Stimulated activated CD8-positive, alpha-beta memory T cell treated with anti-CD3 and anti-CD28 coated beads, Interleukin-7, amount 100 ng/mL, for 1 hour (primary cell): Measurements from ENCODE around the gene NFE2L3.

Experiments used
- DNase-seq, 2 donors: peaks; one replicate each; pipeline ENCODE4 v3.0.0-alpha.2; 2020; ENCODE audit warnings: low read depth in 2 of 2

The NFE2L3 gene

GRCh38 chr7:26199301-26200037, 47.5 kb downstream of the NFE2L3 start:
- peak; percentile 30 to 43 for DNase-seq

DNA sequence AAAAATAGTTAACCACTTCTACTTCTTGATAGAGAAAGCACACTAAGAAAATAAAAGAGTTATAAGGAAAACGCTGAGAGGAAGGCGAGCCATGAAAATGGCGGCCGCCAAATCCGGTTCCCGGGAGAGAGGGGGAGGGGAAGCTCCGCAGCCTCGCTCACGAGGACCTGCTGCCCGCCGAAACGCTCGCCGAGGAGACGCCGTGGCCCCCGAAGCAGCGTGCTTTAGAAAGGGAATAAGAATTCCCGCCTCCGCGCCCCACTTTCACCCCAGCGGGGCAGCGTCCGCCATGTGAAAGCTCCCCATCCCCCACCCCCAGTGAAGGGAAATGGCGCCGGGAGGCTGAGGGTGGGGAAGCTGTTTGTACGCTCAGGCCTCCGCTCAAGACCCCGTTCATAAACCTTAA, 48.0 kb downstream of the NFE2L3 start:
- peak; percentile 49 to 57 for DNase-seq

GRCh38 chr7:26200444-26201246, 48.6 kb downstream of the NFE2L3 start, which contains the start of gene HNRNPA2B1:
HNRNPA2B1 (minus strand) TSS chr7:26200746; CDS start chr7:26200577, 169 bp downstream.
- peak; percentile 96 to 98 for DNase-seq

GRCh38 chr7:26201247-26202018, 49.4 kb downstream of the NFE2L3 start, which contains the start of gene CBX3:
CBX3 (plus strand) TSS chr7:26201745; CDS start chr7:26202999, 1,254 bp downstream.
- DNase-seq = peak; percentile 79 to 81

- peak in 1 of 2 donors; percentile 30 for DNase-seq
Measured at GRCh38 chr7:26202019-26202990, 50.3 kb downstream of the NFE2L3 start.

DNA sequence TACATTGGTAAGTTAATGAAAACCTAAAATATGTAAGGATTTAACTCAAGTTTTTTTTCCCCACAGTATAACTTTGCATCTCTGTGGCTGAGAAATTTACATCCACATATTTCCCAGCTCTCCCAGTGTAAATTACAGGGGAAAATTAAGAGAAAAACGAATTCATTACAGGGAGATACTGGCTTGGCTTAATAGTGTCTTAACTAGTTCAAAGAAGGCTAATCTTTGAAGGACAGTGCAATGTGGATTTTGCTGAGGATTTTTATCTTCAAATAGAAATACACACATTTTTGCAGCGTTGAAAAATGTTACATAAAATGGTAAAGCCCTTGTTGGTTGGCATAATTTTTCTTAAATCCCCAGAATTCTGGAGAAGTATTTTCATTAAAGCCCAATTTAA, 51.0 kb downstream of the NFE2L3 start:
- DNase-seq = no peak

- no peak for DNase-seq
Measured at GRCh38 chr7:26208040-26208439, 56.0 kb downstream of the NFE2L3 start.

GRCh38 chr7:26212921-26213718, 61.1 kb downstream of the NFE2L3 start:
- DNase-seq = no peak

- DNase-seq = no peak
Measured at GRCh38 chr7:26213807-26214515, 62.0 kb downstream of the NFE2L3 start.

GRCh38 chr7:26216049-26216448, 64.1 kb downstream of the NFE2L3 start:
- DNase-seq = no peak

DNA sequence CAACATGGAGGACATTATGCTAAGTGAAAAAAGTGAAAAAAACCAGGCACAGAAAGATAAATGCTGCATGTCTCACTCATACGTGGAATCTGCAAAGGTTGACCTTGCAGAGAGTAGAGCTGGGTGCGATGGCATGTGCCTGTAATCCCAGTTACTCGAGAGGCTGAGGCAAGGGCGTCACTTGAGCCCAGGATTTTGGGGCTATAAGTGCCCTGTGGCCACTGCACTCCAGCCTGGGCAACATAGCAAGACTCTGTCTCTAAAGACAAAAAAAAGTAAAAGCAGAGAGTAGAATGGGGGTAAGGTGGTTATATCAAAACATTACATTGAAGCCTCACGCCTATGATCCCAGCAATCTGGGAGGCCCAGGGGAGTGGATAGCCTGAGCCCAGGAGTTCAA, 72.4 kb downstream of the NFE2L3 start:
- no peak for DNase-seq

GRCh38 chr7:26227987-26228386, 76.0 kb downstream of the NFE2L3 start:
- no peak for DNase-seq

DNA sequence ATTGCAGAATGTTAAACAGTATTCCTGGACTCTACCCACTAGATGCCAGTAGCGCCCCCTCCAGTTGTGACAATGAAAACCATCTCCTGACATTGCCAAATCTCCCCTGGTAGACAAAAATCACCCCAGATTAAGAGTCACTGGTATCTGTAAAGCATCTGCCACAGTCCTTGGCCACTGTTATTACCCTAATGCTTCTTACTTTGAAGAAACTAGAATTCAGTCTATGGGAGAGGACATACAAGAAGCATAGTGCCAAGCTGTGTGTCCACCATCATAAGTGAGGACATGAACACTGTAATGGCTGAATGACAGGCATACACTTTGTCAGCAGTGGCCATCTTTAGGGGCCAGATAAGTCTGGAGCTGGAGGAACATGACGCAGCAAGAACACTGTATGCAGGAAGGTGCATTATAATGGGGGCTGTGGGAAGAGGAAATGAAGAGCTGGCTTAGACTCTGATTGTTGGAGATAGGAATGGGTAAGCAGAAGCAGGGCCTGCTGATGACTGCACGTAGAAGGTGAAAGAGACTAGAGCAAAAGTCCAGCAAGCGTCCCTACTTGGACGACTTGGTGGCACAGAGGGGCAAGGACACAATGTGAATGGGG, 82.0 kb downstream of the NFE2L3 start:
- no peak for DNase-seq
